ENCODE results near the gene ASNS.
A peak's percentile ranks its signal among the peaks of the same experiment; 100 is the strongest.
"Not testable (repeated sequence)": the region's sequence is repeated elsewhere in the genome, so short reads cannot be mapped to it uniquely, and the experiment has no call there.

Gene ASNS

GRCh38 chr7:97872025-97872669, at the start of gene ASNS:
TSS of gene ASNS (minus strand) at chr7:97872408. CDS start at chr7:97869156, 3,252 bp downstream.
- Histone ChIP-seq H3K27me3 (ENCODE audit: control insufficient read depth in 5 of 5, insufficient read depth in 4 of 5, low read length in 5 of 5) (no peaks in the 10 kb centered on the region), H3K4me1 (ENCODE audit: control insufficient read depth in 5 of 5, insufficient read depth in 5 of 5, low read length in 5 of 5) (peaks cover 0 to 15% (median 10%) of the 10 kb centered on the region in 5 donors), H3K9me3 (ENCODE audit: control insufficient read depth in 5 of 5, low read length in 5 of 5) (no peaks in the 10 kb centered on the region), H3K9ac (ENCODE audit: low read length in 5 of 5) (peak within 1 kb of the TSS in 4 of 5 donors; percentile 10 to 76 (median 62)), H3K27ac (ENCODE audit: low read depth, low read length) (no peak within 1 kb of the TSS), H3K36me3 (ENCODE audit: control insufficient read depth in 5 of 5, insufficient read depth in 5 of 5, low read length in 5 of 5) (peaks cover 0 to 4% (median 0%) of the 10 kb centered on the region in 5 donors), H3K4me3 (ENCODE audit: low read depth in 1 of 5, low read length in 5 of 5) (peak within 1 kb of the TSS; percentile 56 to 81 (median 77))

- not testable (repeated sequence) for H3K9ac ChIP-seq (ENCODE audit: low read length in 5 of 5); H3K4me3 ChIP-seq (ENCODE audit: low read depth in 1 of 5, low read length in 5 of 5); H3K27ac ChIP-seq (ENCODE audit: low read depth, low read length); H3K4me1 ChIP-seq (ENCODE audit: control insufficient read depth in 5 of 5, insufficient read depth in 5 of 5, low read length in 5 of 5); H3K36me3 ChIP-seq (ENCODE audit: control insufficient read depth in 5 of 5, insufficient read depth in 5 of 5, low read length in 5 of 5); H3K27me3 ChIP-seq (ENCODE audit: control insufficient read depth in 5 of 5, insufficient read depth in 4 of 5, low read length in 5 of 5); H3K9me3 ChIP-seq (ENCODE audit: control insufficient read depth in 5 of 5, low read length in 5 of 5)
Observed at GRCh38 chr7:97921254-97921653, 49.0 kb upstream of the ASNS start.

GRCh38 chr7:97915267-97915666, 43.1 kb upstream of the ASNS start:
- H3K9ac ChIP-seq (ENCODE audit: low read length in 5 of 5); H3K4me3 ChIP-seq (ENCODE audit: low read depth in 1 of 5, low read length in 5 of 5); H3K4me1 ChIP-seq (ENCODE audit: control insufficient read depth in 5 of 5, insufficient read depth in 5 of 5, low read length in 5 of 5); H3K27ac ChIP-seq (ENCODE audit: low read depth, low read length); H3K36me3 ChIP-seq (ENCODE audit: control insufficient read depth in 5 of 5, insufficient read depth in 5 of 5, low read length in 5 of 5); H3K27me3 ChIP-seq (ENCODE audit: control insufficient read depth in 5 of 5, insufficient read depth in 4 of 5, low read length in 5 of 5); H3K9me3 ChIP-seq (ENCODE audit: control insufficient read depth in 5 of 5, low read length in 5 of 5): not testable (repeated sequence)

- not testable (repeated sequence) for H3K9ac ChIP-seq (ENCODE audit: low read length in 5 of 5); H3K4me3 ChIP-seq (ENCODE audit: low read depth in 1 of 5, low read length in 5 of 5); H3K27ac ChIP-seq (ENCODE audit: low read depth, low read length); H3K4me1 ChIP-seq (ENCODE audit: control insufficient read depth in 5 of 5, insufficient read depth in 5 of 5, low read length in 5 of 5); H3K36me3 ChIP-seq (ENCODE audit: control insufficient read depth in 5 of 5, insufficient read depth in 5 of 5, low read length in 5 of 5); H3K9me3 ChIP-seq (ENCODE audit: control insufficient read depth in 5 of 5, low read length in 5 of 5); H3K27me3 ChIP-seq (ENCODE audit: control insufficient read depth in 5 of 5, insufficient read depth in 4 of 5, low read length in 5 of 5)
Observed at GRCh38 chr7:97912294-97912693, 40.1 kb upstream of the ASNS start.

- not testable (repeated sequence) for H3K27ac ChIP-seq (ENCODE audit: low read depth, low read length); H3K27me3 ChIP-seq (ENCODE audit: control insufficient read depth in 5 of 5, insufficient read depth in 4 of 5, low read length in 5 of 5); H3K4me3 ChIP-seq (ENCODE audit: low read depth in 1 of 5, low read length in 5 of 5); H3K9ac ChIP-seq (ENCODE audit: low read length in 5 of 5); H3K36me3 ChIP-seq (ENCODE audit: control insufficient read depth in 5 of 5, insufficient read depth in 5 of 5, low read length in 5 of 5); H3K9me3 ChIP-seq (ENCODE audit: control insufficient read depth in 5 of 5, low read length in 5 of 5); H3K4me1 ChIP-seq (ENCODE audit: control insufficient read depth in 5 of 5, insufficient read depth in 5 of 5, low read length in 5 of 5)
Observed at GRCh38 chr7:97896893-97897292, 24.7 kb upstream of the ASNS start.

- H3K4me1 ChIP-seq (ENCODE audit: control insufficient read depth in 5 of 5, insufficient read depth in 5 of 5, low read length in 5 of 5); H3K9ac ChIP-seq (ENCODE audit: low read length in 5 of 5); H3K27ac ChIP-seq (ENCODE audit: low read depth, low read length); H3K4me3 ChIP-seq (ENCODE audit: low read depth in 1 of 5, low read length in 5 of 5); H3K36me3 ChIP-seq (ENCODE audit: control insufficient read depth in 5 of 5, insufficient read depth in 5 of 5, low read length in 5 of 5); H3K27me3 ChIP-seq (ENCODE audit: control insufficient read depth in 5 of 5, insufficient read depth in 4 of 5, low read length in 5 of 5); H3K9me3 ChIP-seq (ENCODE audit: control insufficient read depth in 5 of 5, low read length in 5 of 5): not testable (repeated sequence)
Observed at GRCh38 chr7:97891721-97892120, 19.5 kb upstream of the ASNS start.

GRCh38 chr7:97879527-97879926, 7.3 kb upstream of the ASNS start:
- H3K36me3 ChIP-seq (ENCODE audit: control insufficient read depth in 5 of 5, insufficient read depth in 5 of 5, low read length in 5 of 5); H3K9me3 ChIP-seq (ENCODE audit: control insufficient read depth in 5 of 5, low read length in 5 of 5): not testable (repeated sequence)

GRCh38 chr7:97874894-97875293, 2.7 kb upstream of the ASNS start:
- H3K4me3 ChIP-seq (ENCODE audit: low read depth in 1 of 5, low read length in 5 of 5); H3K27ac ChIP-seq (ENCODE audit: low read depth, low read length); H3K36me3 ChIP-seq (ENCODE audit: control insufficient read depth in 5 of 5, insufficient read depth in 5 of 5, low read length in 5 of 5); H3K27me3 ChIP-seq (ENCODE audit: control insufficient read depth in 5 of 5, insufficient read depth in 4 of 5, low read length in 5 of 5); H3K9ac ChIP-seq (ENCODE audit: low read length in 5 of 5); H3K9me3 ChIP-seq (ENCODE audit: control insufficient read depth in 5 of 5, low read length in 5 of 5): not testable (repeated sequence)
- peaks cover 0 to 15% (median 10%) of the 10 kb centered on the region in 5 donors for H3K4me1 ChIP-seq (ENCODE audit: control insufficient read depth in 5 of 5, insufficient read depth in 5 of 5, low read length in 5 of 5)

More at GRCh38 chr7:97879527-97879926, 7.3 kb upstream of the ASNS start:
- H3K4me3 ChIP-seq (ENCODE audit: low read depth in 1 of 5, low read length in 5 of 5); H3K9ac ChIP-seq (ENCODE audit: low read length in 5 of 5); H3K27ac ChIP-seq (ENCODE audit: low read depth, low read length); H3K4me1 ChIP-seq (ENCODE audit: control insufficient read depth in 5 of 5, insufficient read depth in 5 of 5, low read length in 5 of 5); H3K27me3 ChIP-seq (ENCODE audit: control insufficient read depth in 5 of 5, insufficient read depth in 4 of 5, low read length in 5 of 5): not testable (repeated sequence)

- no peaks in the 10 kb centered on the region for H3K27me3 ChIP-seq (ENCODE audit: control insufficient read depth in 5 of 5, insufficient read depth in 4 of 5, low read length in 5 of 5)
- H3K27ac ChIP-seq (ENCODE audit: low read depth, low read length), result no peak overlapping the region
- H3K9ac ChIP-seq (ENCODE audit: low read length in 5 of 5), result no peak overlapping the region
- H3K4me1 ChIP-seq (ENCODE audit: control insufficient read depth in 5 of 5, insufficient read depth in 5 of 5, low read length in 5 of 5), result peaks cover 0 to 15% (median 10%) of the 10 kb centered on the region in 5 donors
- no peaks in the 10 kb centered on the region for H3K9me3 ChIP-seq (ENCODE audit: control insufficient read depth in 5 of 5, low read length in 5 of 5)
- H3K4me3 ChIP-seq (ENCODE audit: low read depth in 1 of 5, low read length in 5 of 5), result no peak overlapping the region
- H3K36me3 ChIP-seq (ENCODE audit: control insufficient read depth in 5 of 5, insufficient read depth in 5 of 5, low read length in 5 of 5), result peaks cover 0 to under 1% (median 0%) of the 10 kb centered on the region in 5 donors
Observed at GRCh38 chr7:97873606-97874005, 1.4 kb upstream of the ASNS start.

- peak overlapping the region; percentile 35 to 81 (median 77) for H3K4me3 ChIP-seq (ENCODE audit: low read depth in 1 of 5, low read length in 5 of 5)
- no peaks in the 10 kb centered on the region for H3K27me3 ChIP-seq (ENCODE audit: control insufficient read depth in 5 of 5, insufficient read depth in 4 of 5, low read length in 5 of 5)
- peak overlapping the region in 4 of 5 donors; percentile 10 to 76 (median 62) for H3K9ac ChIP-seq (ENCODE audit: low read length in 5 of 5)
- H3K9me3 ChIP-seq (ENCODE audit: control insufficient read depth in 5 of 5, low read length in 5 of 5), result no peaks in the 10 kb centered on the region
- H3K36me3 ChIP-seq (ENCODE audit: control insufficient read depth in 5 of 5, insufficient read depth in 5 of 5, low read length in 5 of 5), result peaks cover 0 to 4% (median 0%) of the 10 kb centered on the region in 5 donors
- peaks cover 0 to 15% (median 10%) of the 10 kb centered on the region in 5 donors for H3K4me1 ChIP-seq (ENCODE audit: control insufficient read depth in 5 of 5, insufficient read depth in 5 of 5, low read length in 5 of 5)
- no peak overlapping the region for H3K27ac ChIP-seq (ENCODE audit: low read depth, low read length)
Observed at GRCh38 chr7:97871659-97872024, 566 bp downstream of the ASNS start.
